NOMO-1 treated with dmso at 0.1 percent for 144 hours (cell line): ENCODE data around the gene MYLIP.
"Not testable (repeated sequence)": the region's sequence is repeated elsewhere in the genome, so short reads cannot be mapped to it uniquely, and the experiment has no call there.

ENCODE experiments used
- DNase-seq: peaks from one replicate; lab custom pipeline; 2025; ENCODE audit not compliant: unreplicated experiment; lab: John Stamatoyannopoulos, UW

MYLIP gene

DNA sequence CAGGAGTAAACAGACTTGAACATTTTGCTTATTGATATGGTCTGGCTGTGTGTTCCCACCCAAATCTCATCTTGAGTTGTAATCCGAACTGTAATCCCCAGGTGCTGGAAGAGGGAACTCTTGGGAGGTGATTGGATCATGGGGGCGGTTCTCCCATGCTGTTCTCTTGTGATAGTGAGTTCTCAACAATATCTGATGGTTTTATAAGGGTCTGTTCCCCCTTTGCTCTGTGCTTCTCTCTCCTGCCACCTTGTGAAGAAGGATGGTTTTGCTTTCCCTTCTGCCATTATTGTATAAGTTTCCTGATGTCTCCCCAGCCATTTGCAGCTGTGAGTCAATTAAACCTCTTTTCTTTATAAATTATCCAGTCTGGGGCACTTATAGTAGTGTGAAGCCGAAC, 40.0 kb downstream of the MYLIP start:
- DNase-seq = peak; percentile 26

DNA sequence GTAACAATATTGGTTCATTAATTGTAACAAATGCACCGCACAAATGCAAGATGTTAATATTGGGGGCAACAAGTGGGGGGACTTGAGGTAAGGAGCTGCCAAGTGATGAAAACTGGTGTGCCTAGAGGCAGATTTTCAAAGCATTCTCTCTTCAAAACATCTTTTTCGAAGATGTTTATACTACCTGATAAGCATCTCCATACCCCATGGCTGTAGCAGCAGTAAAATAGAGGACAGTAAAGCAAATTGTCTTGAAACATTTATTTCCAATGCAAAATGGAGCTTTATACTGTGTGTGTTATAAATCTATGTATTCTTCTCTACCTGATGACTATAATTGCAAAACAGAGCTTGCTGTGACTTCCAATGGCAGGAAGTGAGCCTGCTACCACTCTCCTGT, 42.5 kb downstream of the MYLIP start:
- no peak for DNase-seq

DNA sequence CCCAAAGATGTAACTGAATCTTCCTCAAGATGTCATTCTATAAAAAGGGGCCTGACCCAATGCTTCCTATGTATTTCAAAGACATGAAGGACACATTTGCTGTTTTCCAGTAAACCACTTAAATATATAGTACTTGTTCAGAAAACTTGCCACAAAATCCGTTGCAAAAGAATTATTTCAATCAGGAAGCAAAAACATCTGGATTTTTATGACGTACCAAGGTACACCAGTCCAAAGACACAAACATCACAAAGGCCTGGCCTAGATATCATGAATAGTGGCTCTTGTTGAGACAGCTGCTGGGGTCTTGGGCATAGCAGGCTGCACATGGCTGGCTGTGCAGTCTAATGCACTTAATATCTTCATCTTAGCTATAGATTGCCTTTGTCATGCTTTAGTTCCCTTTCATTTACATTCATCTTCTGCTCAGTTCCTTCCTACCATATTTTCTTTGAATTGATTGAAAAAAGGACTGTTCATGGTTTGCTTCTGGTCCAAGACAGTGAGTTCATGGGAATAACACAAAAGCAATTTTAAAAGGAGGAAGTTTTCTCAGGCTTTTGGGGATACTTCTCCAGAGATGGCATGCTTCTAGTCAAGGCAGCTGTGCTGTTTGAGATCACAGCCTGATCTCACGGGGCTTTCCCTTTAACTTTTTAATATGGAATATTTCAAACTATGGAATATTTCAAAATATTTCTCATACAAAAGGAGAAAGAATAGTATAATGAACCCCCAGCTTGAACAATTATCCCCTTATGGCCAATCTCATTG, 44.5 kb downstream of the MYLIP start:
- DNase-seq = no peak

DNA sequence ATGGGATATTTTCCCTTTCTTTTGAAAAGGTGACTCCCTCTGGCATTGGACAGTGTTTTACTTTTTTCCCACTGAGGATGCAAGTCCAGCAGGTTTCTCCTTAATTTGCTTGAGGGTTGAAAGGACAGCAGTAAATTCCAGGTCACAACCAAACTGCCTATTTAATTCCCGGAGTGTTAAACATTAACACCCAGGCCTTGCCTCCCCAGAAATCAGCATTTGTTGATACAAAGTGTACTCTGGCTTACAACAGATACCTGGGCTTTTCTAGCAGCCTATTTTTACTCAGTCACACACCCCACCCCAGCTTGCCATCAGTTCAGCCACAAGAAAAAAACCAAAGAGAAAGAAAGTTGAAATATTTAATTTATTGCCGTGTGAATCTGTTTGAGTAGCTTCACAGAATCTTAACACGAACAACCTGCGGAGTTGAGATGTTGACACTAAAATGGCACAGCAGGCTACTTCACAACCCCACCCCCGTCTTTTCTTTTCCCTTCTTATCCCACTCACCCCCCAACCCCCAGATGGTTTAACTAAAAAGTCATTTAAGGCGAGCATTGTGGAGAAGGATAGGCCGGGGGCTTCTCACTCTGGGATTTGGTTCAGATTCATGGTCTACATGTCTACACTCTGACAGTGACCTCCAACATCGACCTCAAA, 45.7 kb downstream of the MYLIP start:
- DNase-seq = no peak

DNA sequence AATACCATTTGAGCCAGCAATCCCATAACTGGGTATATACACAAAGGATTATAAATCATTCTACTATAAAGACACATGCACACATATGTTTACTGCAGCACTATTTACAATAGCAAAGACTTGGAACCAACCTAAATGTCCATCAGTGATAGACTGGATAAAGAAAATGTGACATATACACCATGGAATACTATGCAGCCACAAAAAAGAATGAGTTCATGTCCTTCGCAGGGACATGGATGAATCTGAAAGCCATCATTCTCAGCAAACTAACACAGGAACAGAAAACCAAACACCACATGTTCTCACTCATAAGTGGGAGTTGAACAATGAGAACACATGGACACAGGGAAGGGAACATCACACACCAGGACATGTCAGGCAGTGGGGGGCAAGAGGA, 47.7 kb downstream of the MYLIP start:
- DNase-seq = not testable (repeated sequence)

DNA sequence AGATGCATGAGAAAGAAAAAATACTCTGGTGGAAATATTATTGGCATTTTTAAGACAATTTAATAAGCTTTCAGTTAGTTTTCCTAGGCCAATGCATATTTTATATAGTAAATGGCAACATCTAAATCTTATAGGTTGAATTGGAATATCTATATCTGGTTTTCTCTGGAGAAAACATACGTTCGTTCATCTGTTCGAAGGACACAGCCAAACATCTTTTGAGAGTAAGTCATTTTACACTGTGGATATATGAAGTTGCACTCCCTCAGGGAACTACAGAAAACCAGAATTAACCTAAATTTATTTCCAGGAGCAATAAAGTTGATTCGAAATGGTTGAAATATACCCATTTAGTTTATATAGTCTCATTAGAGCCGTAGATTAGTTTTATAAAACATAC, 49.0 kb downstream of the MYLIP start:
- no peak for DNase-seq

DNA sequence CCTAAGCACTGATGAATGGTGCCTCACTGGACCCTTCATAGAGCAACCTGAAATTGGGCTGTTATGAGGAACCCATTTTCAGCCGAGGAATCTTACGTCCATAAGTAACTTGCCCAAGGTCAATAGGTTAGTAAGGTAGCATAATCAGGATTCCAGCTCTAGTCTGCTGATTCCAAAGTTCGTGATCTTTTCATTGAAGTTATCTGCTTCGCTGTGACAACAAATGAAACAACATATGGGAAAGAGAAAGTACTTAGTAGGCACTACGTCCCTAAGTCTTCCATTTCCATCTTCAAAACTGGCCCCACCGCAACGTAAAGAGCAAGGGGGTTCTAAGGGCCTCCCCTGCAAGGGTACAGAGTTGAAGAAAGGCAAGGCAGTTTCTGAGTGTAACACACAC, 49.5 kb downstream of the MYLIP start:
- no peak for DNase-seq

DNA sequence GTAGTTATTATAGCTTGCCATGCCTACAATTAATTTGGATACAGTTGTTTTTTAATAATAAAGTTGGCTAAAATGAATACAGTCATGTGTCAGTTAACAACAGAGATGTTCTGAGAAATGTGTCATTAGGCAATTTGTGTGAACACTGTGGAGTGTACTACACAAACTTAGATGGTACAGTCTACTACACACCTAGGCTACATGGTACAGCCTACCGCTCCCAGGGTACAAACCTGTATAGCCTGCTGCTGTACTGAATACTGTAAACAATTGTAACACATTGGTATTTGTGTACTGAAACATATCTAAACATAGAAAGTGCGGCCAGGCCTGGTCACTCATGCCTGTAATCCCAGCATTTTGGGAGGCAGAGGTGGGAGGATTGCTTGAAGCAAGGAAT, 50.2 kb downstream of the MYLIP start:
- DNase-seq = no peak

DNA sequence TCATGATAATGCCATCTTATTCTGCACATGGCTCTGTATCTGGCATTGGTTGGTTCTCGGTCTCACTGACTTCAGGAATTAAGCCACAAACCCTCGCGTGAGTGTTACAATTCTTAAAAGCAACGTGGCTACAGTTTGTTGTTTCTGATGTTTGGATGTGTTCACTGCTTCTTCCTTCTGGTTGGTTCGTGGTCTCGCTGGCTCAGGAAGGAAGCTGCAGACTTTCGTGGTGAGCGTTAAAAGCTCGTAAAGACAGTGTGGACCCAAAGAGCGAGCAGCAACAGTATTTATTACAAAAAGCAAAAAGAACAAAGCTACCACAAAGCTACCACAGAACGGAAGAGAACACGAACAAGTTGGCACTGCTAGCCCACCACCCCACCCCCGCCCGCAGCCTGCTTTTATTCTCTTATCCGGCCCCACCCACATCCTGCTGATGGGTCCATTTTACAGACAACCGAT, 51.1 kb downstream of the MYLIP start:
- no peak for DNase-seq

DNA sequence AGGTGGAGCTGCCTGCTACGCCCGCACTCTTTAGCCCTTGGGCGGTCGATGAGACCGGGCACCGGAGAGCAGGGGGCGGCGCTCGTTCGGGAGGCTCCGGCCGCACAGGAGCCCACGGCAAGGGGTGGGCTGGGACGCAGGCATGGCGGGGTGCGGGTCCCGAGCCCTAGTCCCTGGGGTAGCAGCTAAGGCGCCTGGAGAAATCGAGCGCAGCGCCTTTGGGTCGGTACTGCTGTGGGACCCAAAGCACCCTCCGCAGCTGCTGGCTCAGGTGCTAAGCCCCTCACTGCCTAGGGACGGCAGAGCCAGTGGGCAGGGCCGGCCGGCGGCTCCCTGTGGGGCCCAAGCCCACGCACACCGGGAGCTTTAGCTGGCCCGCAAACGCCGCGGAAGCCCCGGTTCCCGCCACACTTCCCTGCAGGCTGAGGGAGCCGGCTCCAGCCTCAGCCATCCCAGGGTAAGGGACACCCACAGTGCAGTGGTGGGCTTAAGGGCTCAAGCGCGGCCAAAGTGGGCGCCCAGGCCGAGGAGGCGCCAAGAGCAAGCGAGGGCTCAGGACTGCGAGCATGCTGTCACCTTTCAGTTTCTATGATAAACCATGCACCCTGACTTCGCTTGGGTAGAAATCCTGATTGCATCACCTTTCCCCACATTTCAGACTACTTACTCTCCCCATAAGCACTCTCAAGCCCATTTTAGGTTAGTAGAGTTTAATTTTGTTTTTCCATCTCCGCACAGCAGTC, 52.0 kb downstream of the MYLIP start:
- no peak for DNase-seq

DNA sequence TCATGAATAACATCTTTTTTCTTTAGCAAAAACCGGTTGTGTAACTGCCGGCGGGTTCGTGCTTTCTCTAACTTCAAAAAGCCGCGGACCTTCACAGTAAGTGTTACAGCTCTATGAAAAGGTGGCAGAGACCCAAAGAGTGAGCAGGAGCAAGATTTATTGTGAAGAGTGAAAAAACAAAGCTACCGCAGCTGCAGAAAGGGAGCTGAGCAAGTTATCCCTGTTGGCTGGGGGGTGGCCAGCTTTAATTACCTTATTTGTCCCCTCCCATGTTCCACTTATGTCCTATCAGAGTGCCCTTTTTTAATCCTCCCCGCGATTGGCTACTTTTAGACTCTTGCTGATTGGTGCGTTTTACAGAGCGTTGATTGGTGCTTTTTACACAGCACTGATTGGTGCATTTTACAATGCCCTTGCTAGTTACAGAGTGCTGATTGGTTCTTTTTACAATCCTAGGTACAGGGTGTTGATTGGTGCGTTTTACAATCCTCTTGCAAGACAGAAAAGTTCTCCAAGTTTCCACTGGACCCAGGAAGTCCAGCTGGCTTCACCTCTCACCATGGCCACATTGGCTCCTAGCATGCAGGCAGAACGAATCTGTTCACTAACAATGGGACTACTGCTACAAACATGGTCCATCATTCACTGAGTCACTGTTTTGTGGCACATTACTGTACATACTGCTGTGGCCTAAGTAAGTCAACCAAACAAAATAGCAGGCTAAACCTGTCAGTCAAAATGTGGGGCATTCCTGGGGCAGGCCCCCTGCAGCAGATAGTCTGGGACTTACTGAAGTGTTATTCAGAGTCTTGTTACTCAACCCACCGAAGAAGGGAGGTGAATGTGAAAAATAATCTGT, 52.8 kb downstream of the MYLIP start:
- DNase-seq = no peak

DNA sequence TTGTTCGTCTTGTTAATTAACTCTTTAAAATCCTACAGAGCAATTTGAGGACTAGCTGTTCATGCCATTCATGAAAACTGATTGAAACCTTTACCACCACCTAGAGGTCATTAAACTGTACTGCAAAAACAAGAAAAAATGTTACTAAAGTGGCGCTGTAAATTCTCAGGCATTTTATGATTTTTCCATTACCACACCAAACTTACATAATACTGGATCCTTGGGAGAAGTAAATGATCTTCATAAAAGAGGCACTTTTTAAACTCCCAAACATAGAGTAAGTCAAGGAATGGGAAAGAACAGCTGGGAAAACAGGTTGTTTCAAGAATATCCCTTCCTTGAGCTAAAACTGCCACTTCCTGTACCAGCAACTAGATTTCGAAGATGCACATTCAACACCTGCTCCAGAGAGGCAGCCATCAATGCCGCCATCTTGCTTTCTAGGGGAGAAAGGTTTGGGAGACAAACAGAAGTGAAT, 54.3 kb downstream of the MYLIP start:
- DNase-seq = peak; percentile 54

DNA sequence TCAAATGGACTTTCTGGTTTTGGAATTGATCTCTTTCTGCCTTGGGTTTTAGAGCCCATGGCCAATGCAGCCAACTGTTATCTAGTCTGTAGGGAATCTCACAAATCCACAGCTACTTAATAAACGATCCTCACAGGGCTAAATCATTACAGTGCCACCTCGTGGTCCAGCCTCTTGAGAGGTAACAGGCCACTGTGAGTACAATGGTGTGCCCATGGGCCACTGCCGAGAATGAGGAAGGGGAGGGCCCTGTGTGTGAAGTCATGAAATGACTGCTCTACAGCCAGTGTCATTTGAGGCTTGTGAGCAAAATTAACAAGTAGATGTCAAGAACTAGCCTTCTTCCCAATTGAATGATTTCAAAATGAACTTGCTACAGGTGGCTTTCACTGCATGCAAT, 55.2 kb downstream of the MYLIP start:
- DNase-seq = peak; percentile 42

DNA sequence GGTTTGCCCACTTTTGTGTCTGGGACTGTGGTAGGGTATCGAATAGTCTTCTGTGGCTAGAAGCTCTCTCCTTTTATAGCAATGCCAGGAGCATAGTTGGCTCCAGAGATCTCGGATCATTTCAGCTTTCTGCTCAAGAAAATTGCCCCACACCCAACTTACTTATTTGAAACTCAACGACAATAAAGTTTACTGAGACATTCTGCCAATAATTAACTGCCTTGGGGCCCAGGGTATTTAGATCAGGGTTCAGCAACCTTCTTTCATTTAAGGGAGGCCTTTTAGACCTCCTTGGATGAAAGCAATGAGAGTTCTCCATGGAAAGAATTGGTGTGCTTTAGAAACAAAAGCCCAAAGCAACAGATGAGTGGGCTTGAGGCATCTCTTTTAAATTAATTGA, 55.7 kb downstream of the MYLIP start:
- DNase-seq = no peak

DNA sequence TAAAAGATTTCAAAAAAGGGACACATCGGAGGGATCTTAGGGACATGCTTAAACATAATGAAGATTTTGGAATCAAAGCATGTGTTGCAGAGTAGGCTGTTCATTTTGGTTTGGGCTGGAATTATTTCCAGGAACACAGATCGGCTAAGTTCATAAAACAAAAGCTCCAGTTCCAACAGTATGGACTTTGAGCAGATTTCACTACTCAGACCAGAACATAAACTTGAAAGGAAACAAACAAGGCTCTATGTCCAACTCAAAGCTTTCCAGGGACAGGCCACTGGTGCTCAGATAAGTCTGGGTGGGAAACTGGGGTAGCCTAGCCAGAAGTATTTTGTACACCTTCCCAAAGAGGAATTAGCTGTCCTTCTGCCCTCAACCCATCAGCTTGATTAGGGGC, 58.3 kb downstream of the MYLIP start:
- DNase-seq = no peak

DNA sequence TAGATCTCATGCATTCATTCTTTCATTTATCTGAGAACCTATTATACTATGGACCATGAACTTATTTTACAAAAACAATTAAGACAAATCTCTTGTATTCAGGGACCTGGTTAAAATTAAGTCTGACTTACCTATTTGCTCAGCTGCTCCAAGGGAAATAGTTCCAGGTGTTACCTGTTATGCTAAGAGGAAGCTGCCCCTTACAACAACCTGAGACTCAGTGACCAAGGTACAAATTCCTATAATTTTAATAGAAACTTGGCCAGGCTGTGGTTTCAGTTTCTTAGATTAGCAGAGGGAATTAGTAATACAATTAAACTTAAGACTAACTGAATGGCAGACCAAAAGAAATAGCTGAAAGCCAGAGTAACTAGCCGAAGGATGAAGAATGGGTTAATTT, 61.3 kb downstream of the MYLIP start:
- DNase-seq = no peak

DNA sequence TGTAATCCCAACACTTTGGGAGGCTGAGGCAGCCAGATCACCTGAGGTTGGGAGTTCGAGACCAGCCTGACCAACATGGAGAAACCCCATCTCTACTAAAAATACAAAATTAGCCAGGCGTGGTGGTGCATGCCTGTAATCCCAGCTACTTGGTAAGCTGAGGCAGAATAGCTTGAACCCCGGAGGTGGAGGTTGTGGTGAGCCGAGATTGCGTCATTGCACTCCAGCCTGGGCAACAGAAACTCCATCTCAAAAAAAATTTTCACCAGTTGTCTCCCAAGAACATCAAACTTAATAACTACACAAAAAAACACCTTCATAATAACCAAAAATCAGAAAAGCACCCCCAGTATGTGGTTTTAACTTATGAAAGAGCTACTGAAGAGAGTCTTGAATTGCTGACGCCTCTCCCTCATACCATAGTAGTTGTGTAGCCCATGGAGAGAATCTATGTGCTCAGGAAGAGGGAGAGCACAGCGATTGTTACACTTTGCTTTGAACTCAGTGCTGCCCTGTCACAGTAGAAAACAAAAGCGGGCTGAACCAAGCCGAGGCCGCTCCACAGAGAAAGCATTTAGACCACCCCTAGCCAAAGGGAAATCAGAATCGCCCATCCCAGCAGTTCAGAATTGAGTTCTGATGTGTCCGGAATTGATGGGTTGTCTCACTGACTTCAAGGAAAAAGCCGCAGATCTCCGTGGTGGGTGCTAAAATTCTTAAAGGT, 67.5 kb downstream of the MYLIP start:
- no peak for DNase-seq

DNA sequence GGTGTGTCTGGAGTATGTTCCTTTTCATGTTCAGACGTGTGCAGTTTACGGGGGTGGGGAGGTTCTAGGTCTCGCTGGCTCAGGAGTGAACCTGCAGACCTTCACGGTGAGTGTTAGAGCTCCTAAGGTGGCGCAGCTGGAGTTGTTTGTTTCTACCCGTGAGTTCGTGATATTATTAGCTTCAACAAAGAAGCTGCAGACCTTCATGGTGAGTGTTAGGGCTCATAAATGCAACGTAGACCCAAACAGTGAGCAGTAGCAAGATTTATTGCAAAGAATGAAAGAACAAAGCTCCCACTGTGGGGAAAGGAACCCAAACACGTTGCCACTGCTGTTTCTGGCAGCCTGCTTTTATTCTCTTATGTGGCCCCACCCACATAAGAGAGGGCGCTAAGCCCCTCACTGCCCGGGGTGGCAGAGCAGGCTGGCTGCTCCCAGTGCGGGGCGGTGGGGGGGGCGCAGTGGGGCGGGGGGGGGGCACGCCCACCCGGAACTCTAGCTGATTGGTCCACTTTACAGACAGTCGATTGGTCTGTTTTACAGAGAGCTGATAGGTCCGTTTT, 68.2 kb downstream of the MYLIP start:
- DNase-seq = no peak
